Renal pelvis (tissue), 12 donors: ENCODE data around the gene ZNF701. TPM values are rescaled to one million over a fixed set of nuclear protein-coding genes. Genes with fewer than 3 reads are reported as not detected.
A peak's percentile ranks its signal among the peaks of the same experiment; 100 is the strongest.
"Not testable (repeated sequence)": the region's sequence is repeated elsewhere in the genome, so short reads cannot be mapped to it uniquely, and the experiment has no call there.

Experiments used
- DNase-seq: peaks from one replicate; pipeline ENCODE4 v3.0.0-alpha.2; 2013
- long read RNA-seq, 16 experiments: transcript quantifications; one replicate each; lab custom pipeline, GENCODE V29; 2026
- polyA plus RNA-seq, 3 donors: library from polyadenylated mRNA; unstranded; fragments of 120-200 nt; gene quantifications; one replicate each; pipeline ENCODE4 v1.2.1, GENCODE V29; 2013; ENCODE audit not compliant: insufficient read length in 3 of 3

ZNF701 gene
- polyA plus RNA-seq = 10 to 100 TPM; 12.5 to 22.2 (median 20.3) TPM
- long read RNA-seq, donor 1, partial matches to known transcripts = 0 of 3 reads
- long read RNA-seq, donor 1, other reads (novel, unspliced or antisense) = 0 of 3 reads
- long read RNA-seq, donor 2, transcript ZNF701-202 (4 exons, 2,634 nt) = major isoform, 7 of 7 reads
- long read RNA-seq, donor 2, partial matches to known transcripts = 0 of 7 reads
- long read RNA-seq, donor 2, other reads (novel, unspliced or antisense) = 0 of 7 reads
- long read RNA-seq, donor 3, transcript ZNF701-202 (4 exons, 2,634 nt) = major isoform, 5 of 5 reads
- long read RNA-seq, donor 3, partial matches to known transcripts = 0 of 5 reads
- long read RNA-seq, donor 3, other reads (novel, unspliced or antisense) = 0 of 5 reads
- long read RNA-seq, donor 4, partial matches to known transcripts = 0 of 1 reads
- long read RNA-seq, donor 4, other reads (novel, unspliced or antisense) = 0 of 1 reads
- long read RNA-seq, donor 5, partial matches to known transcripts = 0 of 2 reads
- long read RNA-seq, donor 5, other reads (novel, unspliced or antisense) = 0 of 2 reads
- long read RNA-seq, donor 6, partial matches to known transcripts = 0 of 4 reads
- long read RNA-seq, donor 6, other reads (novel, unspliced or antisense) = 0 of 4 reads
- long read RNA-seq, donor 7, partial matches to known transcripts = 0 of 12 reads
- long read RNA-seq, donor 7, other reads (novel, unspliced or antisense) = 10 of 12 reads
- long read RNA-seq, donor 8, partial matches to known transcripts = 0 of 1 reads
- long read RNA-seq, donor 8, other reads (novel, unspliced or antisense) = 0 of 1 reads
- long read RNA-seq, donor 9, partial matches to known transcripts = 0 of 3 reads
- long read RNA-seq, donor 9, other reads (novel, unspliced or antisense) = 0 of 3 reads
- long read RNA-seq, donor 10, partial matches to known transcripts = 0 of 1 reads
- long read RNA-seq, donor 10, other reads (novel, unspliced or antisense) = 0 of 1 reads
- long read RNA-seq, donor 11, partial matches to known transcripts = 13 of 15 reads
- long read RNA-seq, donor 11, other reads (novel, unspliced or antisense) = 0 of 15 reads
- long read RNA-seq, donor 12, transcript ZNF701-202 (4 exons, 2,634 nt) = major isoform, 7 of 16 reads
- long read RNA-seq, donor 12, partial matches to known transcripts = 9 of 16 reads
- long read RNA-seq, donor 12, other reads (novel, unspliced or antisense) = 0 of 16 reads
- long read RNA-seq, donor 13, partial matches to known transcripts = 0 of 3 reads
- long read RNA-seq, donor 13, other reads (novel, unspliced or antisense) = 0 of 3 reads
- long read RNA-seq, donor 14, transcript ZNF701-202 (4 exons, 2,634 nt) = major isoform, 9 of 9 reads
- long read RNA-seq, donor 14, partial matches to known transcripts = 0 of 9 reads
- long read RNA-seq, donor 14, other reads (novel, unspliced or antisense) = 0 of 9 reads
- long read RNA-seq, donor 15, partial matches to known transcripts = 0 of 7 reads
- long read RNA-seq, donor 15, other reads (novel, unspliced or antisense) = 5 of 7 reads
- long read RNA-seq, donor 16, transcript ZNF701-202 (4 exons, 2,634 nt) = major isoform, 5 of 5 reads
- long read RNA-seq, donor 16, partial matches to known transcripts = 0 of 5 reads
- long read RNA-seq, donor 16, other reads (novel, unspliced or antisense) = 0 of 5 reads

GRCh38 chr19:52570000-52570861 is at the start of gene ZNF701:
TSS of gene ZNF701 (plus strand) at chr19:52570287. CDS start at chr19:52574148, 3,861 bp downstream.
- DNase-seq = peak; percentile 91

DNA sequence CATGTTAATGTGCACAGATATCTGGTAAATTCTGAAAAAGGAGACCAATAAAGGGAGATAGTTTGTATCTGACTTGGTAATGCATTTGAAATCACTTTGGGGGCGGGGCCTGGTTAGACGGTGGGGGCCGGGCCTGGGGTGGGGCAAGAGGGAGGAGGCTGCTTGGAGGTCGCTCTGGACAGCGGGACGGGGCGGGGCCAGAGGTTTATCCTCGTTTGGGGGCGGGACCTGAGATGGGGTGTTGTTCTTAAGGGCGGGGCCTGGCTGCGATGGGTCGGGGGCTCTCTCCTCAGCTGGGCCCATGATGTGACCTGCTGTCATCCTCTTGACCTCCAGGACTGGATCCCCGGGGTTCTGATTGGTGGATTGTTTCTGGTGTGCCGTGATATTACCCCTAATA is 47.5 kb upstream of the ZNF701 start:
- DNase-seq = no peak

GRCh38 chr19:52524086-52524485 is 46.0 kb upstream of the ZNF701 start:
- DNase-seq = no peak

- DNase-seq = peak; percentile 92
Observed at GRCh38 chr19:52527134-52527955, 42.7 kb upstream of the ZNF701 start, which contains the start of gene ZNF808. TSS of gene ZNF808 (plus strand) at chr19:52527668. CDS start at chr19:52543285, 15,617 bp downstream.

DNA sequence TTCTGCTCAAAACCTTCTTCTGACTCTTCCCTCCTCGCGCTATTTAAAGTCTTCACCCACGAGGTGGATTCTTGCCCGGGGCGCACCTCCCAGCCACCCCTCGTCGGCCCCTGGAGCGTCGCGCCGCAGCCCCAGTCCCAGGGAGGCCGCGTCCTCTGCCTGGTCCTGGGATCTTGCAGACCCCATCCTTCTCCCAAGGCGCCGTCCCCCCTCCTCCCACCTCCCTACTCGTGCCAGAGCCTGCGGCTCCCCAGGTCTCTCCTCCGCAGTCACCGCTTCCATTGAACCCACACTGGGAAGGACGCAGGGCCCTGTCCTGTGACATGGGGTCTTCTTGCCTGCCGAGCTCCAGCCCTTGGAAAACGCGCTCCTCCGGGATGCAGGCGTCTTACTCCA is 42.1 kb upstream of the ZNF701 start:
- no peak for DNase-seq

DNA sequence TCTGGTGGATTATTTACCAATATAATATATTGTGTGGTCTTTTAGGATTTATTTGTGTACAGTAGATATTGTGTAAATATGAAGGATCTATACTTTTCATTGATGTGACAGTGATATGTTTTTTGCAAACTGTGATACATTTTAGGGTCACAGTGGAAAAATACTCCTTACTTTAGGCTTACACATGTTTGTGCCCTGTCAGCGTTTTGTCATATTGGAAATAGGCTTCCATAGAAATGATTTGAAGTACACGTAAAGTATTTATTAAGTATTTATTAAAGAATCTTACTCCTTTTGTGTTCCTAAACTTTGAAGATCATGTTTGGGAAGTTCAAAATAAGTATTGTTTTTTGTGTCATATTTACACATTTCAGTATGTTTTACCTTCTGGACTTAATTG is 37.6 kb upstream of the ZNF701 start:
- no peak for DNase-seq

DNA sequence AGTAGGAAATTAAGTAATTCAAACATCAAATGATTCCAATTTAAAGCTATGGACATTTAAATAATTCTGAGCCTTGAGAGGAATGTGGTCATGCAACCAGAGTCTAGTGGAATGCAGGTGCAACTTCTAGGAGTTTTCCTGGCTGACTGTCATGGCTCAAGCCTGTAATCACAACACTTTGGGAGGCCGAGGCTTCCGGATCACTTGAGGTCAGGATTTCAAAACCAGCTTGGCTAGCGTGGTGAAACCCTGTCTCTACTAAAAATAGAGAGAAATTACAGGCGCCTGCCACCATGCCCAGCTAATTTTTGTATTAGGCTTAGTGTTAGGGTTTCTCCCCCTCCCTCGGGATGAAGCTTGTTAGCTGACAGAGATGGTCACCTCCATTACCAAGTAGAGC is 36.2 kb upstream of the ZNF701 start:
- no peak for DNase-seq

DNA sequence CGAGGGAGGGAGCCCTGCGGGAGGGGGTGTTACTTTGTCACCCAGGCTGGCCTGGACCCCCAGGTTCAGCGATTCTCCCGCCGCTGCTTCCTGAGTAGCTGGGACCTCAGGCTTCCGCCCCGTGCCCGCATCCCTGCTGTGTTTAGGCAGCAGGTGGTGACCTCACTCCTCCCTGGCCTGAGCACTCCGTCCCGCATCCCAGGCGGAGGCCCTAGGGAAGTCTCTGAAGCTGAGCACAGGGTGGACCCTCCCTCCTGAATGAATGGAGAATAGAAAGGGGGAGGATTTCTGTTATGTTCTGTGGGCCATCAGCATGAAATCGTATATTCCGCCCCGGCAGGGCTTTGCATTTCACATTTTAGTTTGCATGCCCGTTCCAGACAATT is 34.7 kb upstream of the ZNF701 start:
- DNase-seq = not testable (repeated sequence)

- peak; percentile 82 for DNase-seq
Observed at GRCh38 chr19:52535771-52536447, 34.2 kb upstream of the ZNF701 start.

GRCh38 chr19:52536448-52536800 is 33.7 kb upstream of the ZNF701 start:
- no peak for DNase-seq

GRCh38 chr19:52538815-52539214 is 31.3 kb upstream of the ZNF701 start:
- not testable (repeated sequence) for DNase-seq

DNA sequence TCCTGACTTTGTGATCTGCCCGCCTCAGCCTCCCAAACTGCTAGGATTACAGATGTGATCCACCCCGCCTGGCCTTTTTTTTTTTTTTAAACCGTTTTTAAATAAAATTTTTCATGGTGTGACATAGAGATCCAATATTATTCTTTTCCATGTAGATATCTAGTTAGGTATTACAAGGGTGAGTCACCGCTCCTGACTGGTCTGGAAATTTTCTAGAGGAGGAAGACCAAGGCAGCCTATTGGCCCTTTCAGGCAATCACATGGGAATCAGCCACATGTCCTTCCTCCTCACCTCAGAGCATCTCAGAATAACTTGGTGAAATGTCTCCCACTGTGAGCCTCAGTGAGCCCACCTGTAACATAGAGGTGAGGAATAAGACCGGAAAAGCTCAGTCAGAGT is 28.9 kb upstream of the ZNF701 start:
- not testable (repeated sequence) for DNase-seq

- DNase-seq = no peak
Observed at GRCh38 chr19:52541608-52542007, 28.5 kb upstream of the ZNF701 start.

GRCh38 chr19:52542541-52542940 is 27.5 kb upstream of the ZNF701 start:
- not testable (repeated sequence) for DNase-seq

GRCh38 chr19:52542984-52543664 is 27.0 kb upstream of the ZNF701 start:
- no peak for DNase-seq

GRCh38 chr19:52554216-52554971 is 15.7 kb upstream of the ZNF701 start:
- no peak for DNase-seq
